GM12864 (cell line): ENCODE measurements around the gene GOLT1B.

Source experiments
- DNase-seq: peaks from one replicate; pipeline ENCODE4 v3.0.0-alpha.2; 2011; ENCODE audit warnings: low read depth
- H3K4me3 ChIP-seq: 2 replicates; pipeline ENCODE4 v1.5.1; 2011; ENCODE audit warnings: mild to moderate bottlenecking, low read depth, low read length, control low read depth
- TF ChIP-seq, protein P1 (sequence below): IDR thresholded peaks from 2 replicates; pipeline ENCODE4 v1.5.1; 2011; ENCODE audit warnings: low read depth, mild to moderate bottlenecking, moderate library complexity, low read length, control low read depth, inconsistent platforms; ENCODE audit errors: missing control alignments

Gene GOLT1B

DNA sequence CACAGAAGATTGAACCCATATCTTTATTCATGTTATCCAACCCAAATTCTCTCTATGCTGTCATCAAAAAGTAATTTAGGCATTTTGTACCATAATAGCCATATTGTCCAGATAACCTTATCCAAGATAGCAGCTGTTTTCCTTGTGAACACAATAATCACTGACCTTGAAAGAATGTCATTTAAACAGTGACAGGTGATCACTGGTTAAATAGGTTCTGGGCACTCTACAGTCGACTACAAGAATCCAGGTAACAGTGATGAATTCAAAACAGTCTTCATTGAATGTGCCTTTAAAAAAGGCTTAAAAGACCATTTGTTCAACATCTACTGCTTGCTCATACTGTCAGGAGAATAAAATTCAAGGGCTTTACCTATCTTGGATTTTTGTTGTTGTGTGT, 20.0 kb downstream of the GOLT1B start:
- DNase-seq: no peak
- TF ChIP-seq, protein P1, sequence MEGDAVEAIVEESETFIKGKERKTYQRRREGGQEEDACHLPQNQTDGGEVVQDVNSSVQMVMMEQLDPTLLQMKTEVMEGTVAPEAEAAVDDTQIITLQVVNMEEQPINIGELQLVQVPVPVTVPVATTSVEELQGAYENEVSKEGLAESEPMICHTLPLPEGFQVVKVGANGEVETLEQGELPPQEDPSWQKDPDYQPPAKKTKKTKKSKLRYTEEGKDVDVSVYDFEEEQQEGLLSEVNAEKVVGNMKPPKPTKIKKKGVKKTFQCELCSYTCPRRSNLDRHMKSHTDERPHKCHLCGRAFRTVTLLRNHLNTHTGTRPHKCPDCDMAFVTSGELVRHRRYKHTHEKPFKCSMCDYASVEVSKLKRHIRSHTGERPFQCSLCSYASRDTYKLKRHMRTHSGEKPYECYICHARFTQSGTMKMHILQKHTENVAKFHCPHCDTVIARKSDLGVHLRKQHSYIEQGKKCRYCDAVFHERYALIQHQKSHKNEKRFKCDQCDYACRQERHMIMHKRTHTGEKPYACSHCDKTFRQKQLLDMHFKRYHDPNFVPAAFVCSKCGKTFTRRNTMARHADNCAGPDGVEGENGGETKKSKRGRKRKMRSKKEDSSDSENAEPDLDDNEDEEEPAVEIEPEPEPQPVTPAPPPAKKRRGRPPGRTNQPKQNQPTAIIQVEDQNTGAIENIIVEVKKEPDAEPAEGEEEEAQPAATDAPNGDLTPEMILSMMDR: no peak
- no peak overlapping the region for H3K4me3 ChIP-seq

DNA sequence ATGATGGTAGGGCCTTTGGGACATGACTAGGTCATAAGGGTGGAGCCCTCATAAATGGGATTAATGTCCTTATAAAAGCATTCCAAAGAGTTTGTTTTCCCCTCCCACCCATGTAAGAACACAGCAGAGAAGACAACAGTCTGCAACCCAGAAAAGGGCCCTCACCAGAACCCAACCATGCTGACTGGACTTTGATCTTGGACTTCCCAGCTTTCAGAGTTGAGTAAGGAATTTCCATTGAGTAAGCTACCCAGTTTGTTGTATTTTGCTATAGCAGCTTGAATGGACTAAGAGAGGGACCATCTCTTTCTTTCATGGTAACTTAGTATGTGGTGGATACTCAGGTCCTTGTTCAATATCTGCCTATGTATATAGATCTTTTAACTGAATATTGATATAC, 21.6 kb downstream of the GOLT1B start:
- TF ChIP-seq, protein P1: no peak
- H3K4me3 ChIP-seq: no peak overlapping the region
- DNase-seq: no peak

DNA sequence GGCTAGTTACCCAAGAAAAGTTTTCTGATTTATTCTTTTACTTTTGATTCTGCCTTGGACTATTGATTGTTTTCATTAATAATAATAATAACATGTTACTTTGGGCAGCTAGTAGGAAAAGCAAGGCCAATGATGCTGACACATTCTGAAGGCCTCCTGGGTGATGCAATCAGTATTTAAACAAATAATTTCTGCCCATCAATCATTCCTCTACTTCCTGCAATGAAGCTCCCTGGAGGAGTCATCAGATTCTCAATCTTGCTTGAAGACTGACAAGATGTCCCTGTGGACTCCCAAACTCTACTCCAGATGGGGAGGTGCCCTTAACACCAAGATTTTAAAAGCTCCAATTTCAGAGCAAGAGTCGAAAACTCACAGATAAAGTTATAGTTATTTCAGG, 24.5 kb downstream of the GOLT1B start, which contains the start of gene SPX:
Gene SPX, plus strand, starts transcription at position 244 of the 400 bp plus-strand sequence. CDS start 177 bp downstream, outside the sequence.
- no peak for DNase-seq
- no peak within 1 kb of the TSS for H3K4me3 ChIP-seq
- TF ChIP-seq, protein P1: no peak

DNA sequence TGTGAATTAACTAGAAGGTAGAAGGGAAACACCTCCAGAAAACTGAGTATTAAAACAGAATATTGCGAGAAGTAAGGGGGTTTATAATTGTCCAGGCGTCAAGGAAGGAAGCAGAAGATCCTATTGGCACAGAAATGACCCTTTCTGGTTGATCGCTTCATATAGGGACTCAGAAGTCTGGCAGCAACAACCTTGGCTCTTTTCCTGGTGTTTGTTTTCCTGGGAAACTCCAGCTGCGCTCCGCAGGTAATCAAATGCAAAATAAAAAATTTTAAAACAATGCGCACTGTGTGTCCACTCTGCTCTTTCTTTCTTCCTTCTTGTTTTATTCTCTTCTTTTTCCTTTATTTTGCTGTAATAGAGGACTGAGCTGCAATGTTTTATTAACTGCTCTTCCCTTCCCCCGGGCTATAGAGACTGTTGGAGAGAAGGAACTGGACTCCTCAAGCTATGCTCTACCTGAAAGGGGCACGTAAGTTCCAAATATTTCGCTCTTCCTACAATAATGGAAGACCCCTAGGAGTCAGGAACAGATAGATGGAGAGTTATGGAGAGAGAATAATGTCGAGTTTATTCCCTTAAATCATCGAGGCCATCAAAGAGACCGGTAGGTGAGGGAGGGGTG, 25.2 kb downstream of the GOLT1B start:
- TF ChIP-seq, protein P1: no peak
- DNase-seq: no peak
- no peak overlapping the region for H3K4me3 ChIP-seq

DNA sequence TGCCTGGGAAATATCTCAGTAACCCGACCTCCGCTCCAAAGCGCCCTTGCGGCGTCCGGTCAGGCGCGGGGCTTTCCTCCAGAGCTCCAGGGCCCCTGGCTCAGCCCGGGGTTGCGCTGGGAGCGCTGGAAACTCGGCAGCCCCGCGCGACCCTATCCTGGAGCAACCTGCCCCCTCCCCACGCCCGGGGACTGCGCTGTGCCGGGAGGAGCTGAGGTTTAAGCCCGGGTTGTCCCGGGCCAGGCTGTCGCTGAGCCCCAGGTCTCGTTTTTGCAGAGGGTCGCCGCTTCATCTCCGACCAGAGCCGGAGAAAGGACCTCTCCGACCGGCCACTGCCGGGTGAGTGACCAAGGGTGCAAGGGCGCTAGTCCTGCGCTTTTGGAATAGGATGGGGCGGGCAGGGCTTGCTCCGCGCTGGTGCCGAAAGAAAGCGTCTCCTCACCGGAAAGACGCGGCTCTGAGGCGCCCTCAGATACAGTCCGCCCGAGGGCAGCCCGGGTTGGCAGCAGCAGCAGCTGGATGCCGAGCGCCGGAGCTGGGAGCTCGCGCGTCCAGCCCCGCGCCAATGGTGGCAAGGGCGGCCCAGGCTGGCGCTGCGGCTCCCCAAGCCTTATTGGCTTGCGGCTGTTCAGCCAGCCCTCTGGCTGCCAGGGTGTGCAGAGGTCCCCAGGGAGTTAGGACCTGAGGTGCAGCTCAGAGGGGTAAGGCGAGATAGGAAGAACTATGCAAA, 26.0 kb downstream of the GOLT1B start:
- H3K4me3 ChIP-seq: peak overlapping the region; percentile 54
- TF ChIP-seq, protein P1: no peak
- DNase-seq: peak; percentile 39

DNA sequence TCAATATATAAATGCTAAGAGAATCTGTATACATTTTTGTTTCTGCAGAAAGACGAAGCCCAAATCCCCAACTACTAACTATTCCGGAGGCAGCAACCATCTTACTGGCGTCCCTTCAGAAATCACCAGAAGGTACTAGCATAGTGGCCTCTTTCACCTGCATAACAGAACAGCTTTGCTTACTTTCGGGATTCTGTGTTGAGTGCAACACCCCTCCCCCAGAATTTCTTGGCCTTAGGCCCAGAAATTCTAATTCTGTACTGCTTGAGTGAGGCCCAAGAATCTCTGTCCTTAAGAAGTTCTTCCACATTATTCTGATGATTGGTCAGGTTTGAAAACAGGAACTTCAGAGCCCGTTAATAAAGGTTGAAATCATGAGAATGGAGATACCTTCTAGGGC, 27.4 kb downstream of the GOLT1B start:
- no peak for DNase-seq
- TF ChIP-seq, protein P1: no peak
- H3K4me3 ChIP-seq: no peak overlapping the region

DNA sequence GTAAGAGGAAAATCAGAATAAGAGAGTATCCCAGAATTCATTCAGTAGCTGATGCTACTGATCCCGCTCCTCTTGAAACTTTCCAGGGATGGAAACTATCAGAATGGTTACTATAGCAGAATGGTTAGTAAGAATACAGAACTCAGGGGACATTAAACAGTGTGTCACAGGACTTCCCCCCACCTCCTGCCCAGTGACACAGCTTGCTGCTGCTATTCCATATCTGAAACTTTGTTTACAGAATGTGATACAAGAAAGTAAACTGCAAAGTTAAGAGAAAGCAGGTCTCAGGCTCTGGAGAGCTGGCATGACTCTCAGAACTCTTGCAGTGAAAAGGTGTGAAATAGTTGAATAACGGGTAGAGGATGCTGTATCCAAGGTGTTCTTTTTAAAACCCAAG, 27.9 kb downstream of the GOLT1B start:
- no peak overlapping the region for H3K4me3 ChIP-seq
- no peak for DNase-seq
- TF ChIP-seq, protein P1: no peak
